ENCODE measurements around the gene IFT27.

The IFT27 gene

GRCh38 chr22:36714110-36714509 lies 61.8 kb downstream of the IFT27 start:
- DNase-seq, result no peak

DNA sequence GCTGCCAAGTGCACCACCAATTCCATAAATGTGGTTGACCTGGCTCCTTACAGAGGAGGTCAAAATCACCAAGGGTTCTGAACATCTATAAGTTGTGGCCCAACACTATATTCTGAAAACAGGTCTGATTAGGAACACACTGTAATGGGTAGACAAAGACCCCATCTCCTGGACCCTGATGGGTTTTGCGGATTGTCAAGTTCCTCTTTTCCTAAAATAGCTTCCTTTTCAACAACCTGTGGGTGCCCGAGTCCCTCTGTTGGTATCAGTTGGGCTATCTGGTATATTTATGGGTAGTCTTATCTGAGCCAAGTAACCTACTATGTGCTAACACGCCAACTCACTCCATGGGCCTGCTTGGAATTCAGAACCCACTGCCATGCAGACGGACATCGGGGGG lies 62.5 kb downstream of the IFT27 start:
- DNase-seq, result no peak
